SK-N-SH treated with all-trans-retinoic acid at 6 μM for 48 hours (cell line): Measurements from ENCODE around the gene TNNI2.

ENCODE experiments used
- ATAC-seq: fragments of 200-7000 bp; cut with Tn5 transposase; 3 replicates; pipeline ENCODE4 v1.9.1; 2020; ENCODE audit warnings: mild to moderate bottlenecking, moderate library complexity
- ARNTL ChIP-seq: fragments of 450-650 bp; formaldehyde crosslinking; IDR thresholded peaks from 2 replicates; pipeline ENCODE4 v1.5.0; 2020; ENCODE audit warnings: low read depth, mild to moderate bottlenecking, moderate library complexity, borderline replicate concordance
- BACH2 ChIP-seq: fragments of 250-450 bp; sonication (Bioruptor Pico); IDR thresholded peaks from 2 replicates; pipeline ENCODE4 v1.9.0; 2021; ENCODE audit warnings: mild to moderate bottlenecking, borderline replicate concordance
- CREB5 ChIP-seq: fragments of 250-450 bp; sonication (Bioruptor Pico); IDR thresholded peaks from 2 replicates; pipeline ENCODE4 v1.5.1; 2020; ENCODE audit warnings: low read depth, mild to moderate bottlenecking, moderate library complexity
- CSRNP3 ChIP-seq: fragments of 250-450 bp; sonication (Bioruptor Pico); IDR thresholded peaks from 2 replicates; pipeline ENCODE4 v1.5.1; 2021; ENCODE audit warnings: mild to moderate bottlenecking, moderate library complexity
- ESRRG ChIP-seq: fragments of 250-450 bp; sonication (Bioruptor Pico); IDR thresholded peaks from 2 replicates; pipeline ENCODE4 v1.6.1; 2021; ENCODE audit warnings: mild to moderate bottlenecking
- GLIS3 ChIP-seq: fragments of 250-450 bp; sonication (Bioruptor Pico); IDR thresholded peaks from 2 replicates; pipeline ENCODE4 v1.5.0; 2020; ENCODE audit warnings: mild to moderate bottlenecking, moderate library complexity
- ISL1 ChIP-seq: fragments of 250-450 bp; sonication (Bioruptor Pico); IDR thresholded peaks from 2 replicates; pipeline ENCODE4 v2.1.2; 2022; ENCODE audit warnings: mild to moderate bottlenecking, moderate library complexity
- OSR1 ChIP-seq: fragments of 250-450 bp; sonication (Bioruptor Pico); IDR thresholded peaks from 2 replicates; pipeline ENCODE4 v1.8.0; 2022; ENCODE audit warnings: moderate library complexity, mild to moderate bottlenecking, inconsistent platforms
- PATZ1 ChIP-seq: fragments of 250-450 bp; sonication (Bioruptor Pico); IDR thresholded peaks from 2 replicates; pipeline ENCODE4 v1.8.0; 2020; ENCODE audit warnings: mild to moderate bottlenecking, moderate library complexity, borderline replicate concordance
- PPARA ChIP-seq: fragments of 250-450 bp; sonication (Bioruptor Pico); IDR thresholded peaks from 2 replicates; pipeline ENCODE4 v1.5.0; 2020; ENCODE audit warnings: mild to moderate bottlenecking, borderline replicate concordance
- RARB ChIP-seq: fragments of 250-450 bp; sonication (Bioruptor Pico); IDR thresholded peaks from 2 replicates; pipeline ENCODE4 v1.8.0; 2021; ENCODE audit warnings: mild to moderate bottlenecking, moderate library complexity
- SNAI2 ChIP-seq: fragments of 250-450 bp; sonication (Bioruptor Pico); IDR thresholded peaks from 2 replicates; pipeline ENCODE4 v1.5.0; 2020; ENCODE audit warnings: mild to moderate bottlenecking, moderate library complexity
- TCF4 ChIP-seq: fragments of 250-450 bp; sonication (Bioruptor Pico); IDR thresholded peaks from 2 replicates; pipeline ENCODE4 v1.8.0; 2021; ENCODE audit warnings: mild to moderate bottlenecking, moderate library complexity, borderline replicate concordance
- TOX ChIP-seq: fragments of 250-450 bp; sonication (Bioruptor Pico); IDR thresholded peaks from 2 replicates; pipeline ENCODE4 v1.8.0; 2021; ENCODE audit warnings: mild to moderate bottlenecking, moderate library complexity, borderline replicate concordance
- TSHZ2 ChIP-seq: fragments of 250-450 bp; sonication (Bioruptor Pico); IDR thresholded peaks from 2 replicates; pipeline ENCODE4 v1.5.0; 2020; ENCODE audit warnings: mild to moderate bottlenecking, moderate library complexity
- ZC3H10 ChIP-seq: fragments of 250-450 bp; sonication (Bioruptor Pico); IDR thresholded peaks from 2 replicates; pipeline ENCODE4 v1.5.1; 2021; ENCODE audit warnings: mild to moderate bottlenecking, moderate library complexity
- ZFP3 ChIP-seq: fragments of 250-450 bp; sonication (Bioruptor Pico); IDR thresholded peaks from 2 replicates; pipeline ENCODE4 v1.5.0; 2020; ENCODE audit warnings: mild to moderate bottlenecking, moderate library complexity
- ZFP30 ChIP-seq: fragments of 450-650 bp; formaldehyde crosslinking; IDR thresholded peaks from 2 replicates; pipeline ENCODE4 v1.5.0; 2022; ENCODE audit warnings: mild to moderate bottlenecking, moderate library complexity
- ZNF565 ChIP-seq: fragments of 450-650 bp; formaldehyde crosslinking; conservative IDR thresholded peaks from 2 replicates; pipeline ENCODE4 v1.5.0; 2020; ENCODE audit warnings: low read depth, mild to moderate bottlenecking, moderate library complexity
- ZNF70 ChIP-seq: fragments of 450-650 bp; formaldehyde crosslinking; IDR thresholded peaks from 2 replicates; pipeline ENCODE4 v1.5.0; 2020; ENCODE audit warnings: mild to moderate bottlenecking, moderate library complexity
- ZNF8 ChIP-seq: fragments of 450-650 bp; formaldehyde crosslinking; IDR thresholded peaks from 2 replicates; pipeline ENCODE4 v1.5.0; 2020; ENCODE audit warnings: mild to moderate bottlenecking, moderate library complexity

TNNI2 gene

GRCh38 chr11:1858154-1858553 lies 19.4 kb downstream of the TNNI2 start:
- TF ChIP-seq BACH2 (no peak), ZNF70 (no peak), SNAI2 (no peak)
- TF ChIP-seq, all 23 proteins: peak for 0
- no peak for ATAC-seq

GRCh38 chr11:1858576-1858975 lies 19.8 kb downstream of the TNNI2 start:
- no peak for TF ChIP-seq SNAI2
- no peak for TF ChIP-seq ZNF70
- TF ChIP-seq TCF4 (CRISPR knock-in tag) = no peak
- no peak for TF ChIP-seq ZNF8 (CRISPR knock-in tag)
- no peak for TF ChIP-seq PPARA
- ATAC-seq = no peak

GRCh38 chr11:1859004-1859403 lies 20.2 kb downstream of the TNNI2 start:
- TF ChIP-seq ZFP30 (CRISPR knock-in tag) = no peak
- no peak for TF ChIP-seq ISL1 (CRISPR knock-in tag)
- TF ChIP-seq OSR1 (CRISPR knock-in tag) = no peak
- TF ChIP-seq ZNF8 (CRISPR knock-in tag) = no peak
- no peak for TF ChIP-seq CSRNP3 (CRISPR knock-in tag)
- no peak for TF ChIP-seq BACH2
- no peak for TF ChIP-seq SNAI2
- TF ChIP-seq RARB (CRISPR knock-in tag) = no peak
- no peak for TF ChIP-seq ARNTL (CRISPR knock-in tag)
- TF ChIP-seq TCF4 (CRISPR knock-in tag) = no peak
- TF ChIP-seq PATZ1 (CRISPR knock-in tag) = no peak
- TF ChIP-seq ZNF70 = no peak
- TF ChIP-seq CREB5 (CRISPR knock-in tag) = no peak
- ATAC-seq = no peak

GRCh38 chr11:1860108-1860507 lies 21.3 kb downstream of the TNNI2 start:
- ATAC-seq = no peak
- TF ChIP-seq ARNTL (CRISPR knock-in tag) (no peak), ZC3H10 (no peak), TSHZ2 (CRISPR knock-in tag) (no peak), ESRRG (CRISPR knock-in tag) (no peak), ZFP30 (CRISPR knock-in tag) (no peak), ZFP3 (CRISPR knock-in tag) (no peak), TOX (CRISPR knock-in tag) (no peak)

GRCh38 chr11:1861435-1862411 lies 22.9 kb downstream of the TNNI2 start:
- ATAC-seq = no peak
- TF ChIP-seq ZNF565 (CRISPR knock-in tag) (no peak), CSRNP3 (CRISPR knock-in tag) (no peak), BACH2 (no peak), ISL1 (CRISPR knock-in tag) (no peak), ZC3H10 (no peak), ZNF8 (CRISPR knock-in tag) (no peak), OSR1 (CRISPR knock-in tag) (no peak), CREB5 (CRISPR knock-in tag) (no peak), GLIS3 (CRISPR knock-in tag) (no peak), SNAI2 (no peak), RARB (CRISPR knock-in tag) (no peak), TOX (CRISPR knock-in tag) (no peak)
